GM12878 (cell line): Measurements from ENCODE around the gene RGS6. TPM values are rescaled to one million over a fixed set of nuclear protein-coding genes. Genes with fewer than 3 reads are reported as not detected.

Experiments used
- ATAC-seq: fragments of 200-7000 bp; cut with Tn5 transposase; 3 replicates; pipeline ENCODE4 v1.9.1; 2020; ENCODE audit warnings: mild to moderate bottlenecking, moderate library complexity
- BruUV-seq: library from RNA; stranded (reverse); fragments of 400-500 nt; replicated peaks from 2 replicates; lab custom pipeline; 2021; lab: Mats Ljungman, UMichigan
- CTCF ChIA-PET: fragments of 300-600 bp; sonication (Branson Sonifier 250); formaldehyde crosslinking; extraction: SDS; loops from one replicate; lab custom pipeline; 2021; ENCODE audit warnings: inconsistent platforms; lab: Yijun Ruan, JAX
- POLR2A ChIA-PET: fragments of 350-600 bp; formaldehyde crosslinking; extraction: SDS; loops from one replicate; lab custom pipeline; 2021; ENCODE audit warnings: inconsistent platforms; lab: Charles Lee
- RAD21 ChIA-PET: fragments of 300-600 bp; sonication (Branson Sonifier 250); formaldehyde crosslinking; loops from one replicate; lab custom pipeline; 2023; ENCODE audit warnings: antibody characterized with exemption; ENCODE audit not compliant: unreplicated experiment; lab: Charles Lee
- SMC1A ChIA-PET: fragments of 300-600 bp; sonication (Branson Sonifier 250); formaldehyde crosslinking; loops from one replicate; lab custom pipeline; 2023; ENCODE audit not compliant: unreplicated experiment, uncharacterized antibody; lab: Charles Lee
- DNase-seq: peaks from one replicate; pipeline ENCODE4 v3.0.0-alpha.2; 2011; ENCODE audit warnings: low read depth, low spot score
- FAIRE-seq: peaks from 3 replicates; lab custom pipeline; 2011; peaks lifted over from hg19 to GRCh38; lab: Jason Lieb, UNC
- H2AFZ ChIP-seq: 2 replicates; pipeline ENCODE4 v1.6.0; 2011; ENCODE audit warnings: low read depth, low read length, control low read depth; ENCODE audit not compliant: control insufficient read depth
- H3K27ac ChIP-seq: 2 replicates; pipeline ENCODE4 v1.5.1; 2011; ENCODE audit warnings: control low read depth; ENCODE audit not compliant: control insufficient read depth, insufficient read depth
- H3K27me3 ChIP-seq, 2 experiments: replicated peaks in 1 of 2; 2 replicates each; pipeline versions ENCODE4 v1.6.0 to v1.6.1; 2011; ENCODE audit warnings: low read length in 1 of 2; ENCODE audit not compliant: control insufficient read depth in 2 of 2, insufficient read depth in 2 of 2
- H3K36me3 ChIP-seq, 2 experiments: 2 replicates each; pipeline ENCODE4 v1.5.1; 2011; ENCODE audit warnings: low read length in 1 of 2; ENCODE audit not compliant: control insufficient read depth in 2 of 2, insufficient read depth in 2 of 2
- H3K4me1 ChIP-seq: 2 replicates; pipeline ENCODE4 v1.6.1; 2011; ENCODE audit warnings: mild to moderate bottlenecking, low read length, moderate library complexity, mixed read lengths; ENCODE audit not compliant: control insufficient read depth, insufficient read depth
- H3K4me2 ChIP-seq: 2 replicates; pipeline ENCODE4 v1.6.0; 2011; ENCODE audit warnings: control low read depth; ENCODE audit not compliant: control insufficient read depth, insufficient read depth
- H3K4me3 ChIP-seq: fragments of 200-600 bp; sonication (generic); 2 replicates; pipeline ENCODE4 v1.5.1; 2016
- H3K79me2 ChIP-seq: 2 replicates; pipeline ENCODE4 v1.6.0; 2011; ENCODE audit warnings: low read length; ENCODE audit not compliant: control insufficient read depth, insufficient read depth
- H3K9ac ChIP-seq: 2 replicates; pipeline ENCODE4 v1.8.0; 2011; ENCODE audit warnings: low read length, control low read depth, mixed read lengths; ENCODE audit not compliant: control insufficient read depth, insufficient read depth
- H3K9me3 ChIP-seq: replicated peaks from 3 replicates; pipeline ENCODE4 v1.5.1; 2011; ENCODE audit warnings: mild to moderate bottlenecking, low read length; ENCODE audit not compliant: control insufficient read depth, insufficient read depth
- H4K20me1 ChIP-seq: 2 replicates; pipeline ENCODE4 v1.6.0; 2011; ENCODE audit not compliant: control insufficient read depth, insufficient read depth
- ETV6 ChIP-seq, 2 experiments: fragments of 450-650 bp in 1 of 2; IDR thresholded peaks in 1 of 2; conservative IDR thresholded peaks in 1 of 2; 2 replicates each; pipeline ENCODE4 v1.6.1; 2014; ENCODE audit warnings: antibody characterized with exemption in 1 of 2, borderline replicate concordance in 1 of 2, low read depth in 1 of 2, mild to moderate bottlenecking in 1 of 2, moderate library complexity in 1 of 2
- EZH2 ChIP-seq: IDR thresholded peaks from 2 replicates; pipeline ENCODE4 v1.6.1; 2012; ENCODE audit warnings: low read depth, mild to moderate bottlenecking, control low read depth, inconsistent platforms, low read length, borderline replicate concordance; ENCODE audit not compliant: control insufficient read depth
- FOXM1 ChIP-seq: IDR thresholded peaks from 2 replicates; pipeline ENCODE4 v1.6.1; 2012; ENCODE audit warnings: low read depth, mild to moderate bottlenecking, inconsistent platforms, low read length, moderate library complexity
- MXI1 ChIP-seq: fragments of 150-350 bp; IDR thresholded peaks from 2 replicates; pipeline ENCODE4 v1.6.1; 2011; ENCODE audit warnings: low read depth, mild to moderate bottlenecking, inconsistent platforms, low read length, improper control_type of control experiment
- NBN ChIP-seq: fragments of 450-650 bp; IDR thresholded peaks from 2 replicates; pipeline ENCODE4 v1.6.1; 2016
- PAX5 ChIP-seq: IDR thresholded peaks from 2 replicates; pipeline ENCODE4 v1.6.1; 2011; ENCODE audit warnings: low read depth, low read length, borderline replicate concordance
- PRDM15 ChIP-seq: fragments of 450-650 bp; formaldehyde crosslinking; IDR thresholded peaks from 2 replicates; pipeline ENCODE4 v1.4.0; 2020; ENCODE audit warnings: mild to moderate bottlenecking, moderate library complexity
- SMAD1 ChIP-seq: fragments of 450-650 bp; IDR thresholded peaks from 2 replicates; pipeline ENCODE4 v1.6.1; 2018; ENCODE audit warnings: mild to moderate bottlenecking, low read depth; ENCODE audit not compliant: partially characterized antibody
- USF1 ChIP-seq: IDR thresholded peaks from 2 replicates; pipeline ENCODE4 v1.6.1; 2011; ENCODE audit warnings: borderline replicate concordance, low read depth, mild to moderate bottlenecking, moderate library complexity, mixed read lengths, low read length; ENCODE audit not compliant: insufficient read depth; ENCODE audit errors: extremely low read length
- YY1 ChIP-seq: IDR thresholded peaks from 2 replicates; pipeline ENCODE4 v1.6.1; 2011; ENCODE audit warnings: low read depth, mild to moderate bottlenecking, low read length
- ZNF687 ChIP-seq: fragments of 450-650 bp; IDR thresholded peaks from 2 replicates; pipeline ENCODE4 v1.6.1; 2017; ENCODE audit warnings: mild to moderate bottlenecking, moderate library complexity
- WGBS: methylation state at CpG from one replicate; pipeline ENCODE4 v1.1.6; 2016; ENCODE audit warnings: low lambda C conversion rate; ENCODE audit not compliant: insufficient replicate concordance, insufficient coverage; ENCODE audit errors: missing lambda C conversion rate; 5-methylcytosine and 5-hydroxymethylcytosine counted together
- in situ Hi-C: fragments of 300-500 bp; cut with MboI; formaldehyde crosslinking; loops from 9 replicates; pipeline ENCODE4 v1.14.3; 2018; ENCODE audit warnings: mixed read lengths
- intact Hi-C: fragments of 100-400 bp; cut with micrococcal nuclease; formaldehyde crosslinking; loops from one replicate; pipeline ENCODE4 v1.14.2; 2022; ENCODE audit not compliant: unreplicated experiment
- polyA plus RNA-seq, 11 experiments: library from polyadenylated mRNA; depleted of rRNA in 4 of 11; unstranded in 6 of 11; stranded (reverse) in 5 of 11; fragments of >200 nt; fragmentation: Nextera tagmentation in 4 of 11; fragmentation: Illumina TruSeq in 1 of 11; extraction: Ambion mirVana in 4 of 11; extraction: Trizol in 1 of 11; gene quantifications; 1 replicate in 1 of 11; 2 replicates in 10 of 11; pipeline versions ENCODE4 v1.2.1 to v1.2.3, GENCODE V29; 2011 to 2016; ENCODE audit warnings: inconsistent platforms in 2 of 11, missing spikeins in 2 of 11, low read depth in 1 of 11
- total RNA-seq, 4 experiments: library from RNA; depleted of rRNA in 3 of 4; stranded (reverse); fragments of >200 nt in 3 of 4; fragmentation: Illumina TruSeq in 1 of 4; extraction: Trizol in 1 of 4; gene quantifications; 2 replicates each; pipeline versions ENCODE4 v1.2.1 to v1.2.3, GENCODE V29; 2013 to 2021

Gene RGS6
- total and polyA plus RNA-seq, 10 of the 15 experiments (the other 5 are each of a cell fraction or from before 2014, with no cell fraction given) = 3.9 to 18.1 (median 12.4) TPM

- TF ChIP-seq ETV6 (conservative IDR thresholded peaks at IDR 0.05 in 1 of 2, IDR thresholded peaks at IDR 0.05 in 1 of 2; ENCODE audit: borderline replicate concordance in 1 of 2, low read depth in 1 of 2) (no peak), FOXM1 (no peak), PAX5 (no peak), YY1 (no peak)
Observed at GRCh38 chr14:71996610-71997009, 64.4 kb downstream of the RGS6 start (continued).

GRCh38 chr14:72000907-72001306 lies 68.7 kb downstream of the RGS6 start:
- H3K4me2 ChIP-seq = no peak overlapping the region; the same call in 1 of the 2 replicates
- ChIA-PET RAD21 (interaction anchor here (0.9 to 1.3 kb wide), 3 partner anchors 39 to 450 kb away, joined by 3 to 10 read pairs (median 3); partner anchors contain the start of gene RGS6), CTCF (interaction anchor here (0.8 to 1.7 kb wide), 4 partner anchors 11 to 68 kb away, joined by 3 to 7 read pairs (median 6); partner anchors contain the start of gene RGS6), SMC1A (interaction anchor here (0.6 to 2.1 kb wide), 7 partner anchors 9 to 78 kb away, joined by 3 to 11 read pairs (median 5); no protein-coding TSS in a partner anchor), POLR2A (interaction anchor here (4.4 kb wide), 1 partner anchor 12 kb away, joined by 25 read pairs; no protein-coding TSS in a partner anchor)
- H2AFZ ChIP-seq = no peak overlapping the region
- H4K20me1 ChIP-seq = no peaks in the 10 kb centered on the region
- no TSS peak for BruUV-seq
- no peaks in the 10 kb centered on the region for H3K27me3 ChIP-seq
- peaks cover 4% of the 10 kb centered on the region; the same call in 2 of the 3 replicates for H3K9me3 ChIP-seq
- in situ Hi-C loops = no loop called here
- peak; percentile 59 for FAIRE-seq
- intact Hi-C loops = loop anchor here (5.0 kb wide), 1 partner anchor 69 kb away; the partner anchor contains the start of gene RGS6
- H3K4me3 ChIP-seq = no peak overlapping the region
- DNase-seq = peak; percentile 34
- 36% methylated on average over 9 of the region's 9 CpGs for WGBS
- H3K27ac ChIP-seq = peak overlapping the region; percentile 27; the same call in 1 of the 2 replicates
- H3K36me3 ChIP-seq = no peaks in the 10 kb centered on the region
- no peak overlapping the region for H3K9ac ChIP-seq
- peak; percentile 93 for ATAC-seq
- no peaks in the 10 kb centered on the region for H3K4me1 ChIP-seq
- no peaks in the 10 kb centered on the region for H3K79me2 ChIP-seq
- TF ChIP-seq PRDM15 (CRISPR knock-in tag) (no peak), SMAD1 (no peak), NBN (no peak), MXI1 (no peak), USF1 (no peak), EZH2 (no peak), ZNF687 (peak; percentile 48; the same call in 1 of the 2 replicates)
